Astrocyte (in vitro differentiated cells and primary cell): Measurements from ENCODE around the gene NETO2. TPM values are rescaled to one million over a fixed set of nuclear protein-coding genes. Genes with fewer than 3 reads are reported as not detected.

Experiments
- DNase-seq: peaks from one replicate; pipeline ENCODE4 v3.0.0-alpha.2; 2010; ENCODE audit warnings: low read depth
- FAIRE-seq: peaks from 2 replicates; lab custom pipeline; 2011; peaks lifted over from hg19 to GRCh38; lab: Jason Lieb, UNC
- H2AFZ ChIP-seq: 2 replicates; pipeline ENCODE4 v1.6.0; 2012; ENCODE audit warnings: low read depth, low read length, inconsistent platforms
- H3K27ac ChIP-seq: 2 replicates; pipeline ENCODE4 v1.5.1; 2011; ENCODE audit warnings: low read depth, low read length, inconsistent platforms
- H3K27me3 ChIP-seq: 2 replicates; pipeline ENCODE4 v1.6.0; 2011; ENCODE audit warnings: low read length, inconsistent platforms; ENCODE audit not compliant: insufficient read depth
- H3K36me3 ChIP-seq: 2 replicates; pipeline ENCODE4 v1.5.1; 2011; ENCODE audit warnings: low read length, inconsistent platforms; ENCODE audit not compliant: insufficient read depth
- H3K4me1 ChIP-seq: 2 replicates; pipeline ENCODE4 v1.5.1; 2011; ENCODE audit warnings: low read length, inconsistent platforms; ENCODE audit not compliant: insufficient read depth
- H3K4me2 ChIP-seq: 2 replicates; pipeline ENCODE4 v1.6.0; 2012; ENCODE audit warnings: low read length, inconsistent platforms
- H3K4me3 ChIP-seq: 2 replicates; pipeline ENCODE4 v1.5.1; 2011; ENCODE audit warnings: low read depth, mild to moderate bottlenecking, low read length, inconsistent platforms; ENCODE audit not compliant: insufficient read depth
- H3K79me2 ChIP-seq: 2 replicates; pipeline ENCODE4 v1.6.0; 2012; ENCODE audit warnings: mild to moderate bottlenecking, low read length, inconsistent platforms; ENCODE audit not compliant: insufficient read depth
- H3K9ac ChIP-seq: 2 replicates; pipeline ENCODE4 v1.6.0; 2012; ENCODE audit warnings: mild to moderate bottlenecking, low read length, inconsistent platforms
- H3K9me3 ChIP-seq: 2 replicates; pipeline ENCODE4 v1.5.1; 2012; ENCODE audit warnings: low read depth, mild to moderate bottlenecking, low read length, inconsistent platforms; ENCODE audit not compliant: insufficient read depth
- H4K20me1 ChIP-seq: 2 replicates; pipeline ENCODE4 v1.6.0; 2012; ENCODE audit warnings: low read length, inconsistent platforms; ENCODE audit not compliant: insufficient read depth
- H3K27ac Mint-ChIP-seq: one replicate; pipeline ENCODE4 v1.8.0; 2021; ENCODE audit warnings: mild to moderate bottlenecking, mixed read lengths; ENCODE audit not compliant: unreplicated experiment
- H3K27me3 Mint-ChIP-seq: one replicate; pipeline ENCODE4 v1.8.0; 2021; ENCODE audit warnings: low read depth, mixed read lengths; ENCODE audit not compliant: unreplicated experiment
- H3K36me3 Mint-ChIP-seq: one replicate; pipeline ENCODE4 v1.8.0; 2021; ENCODE audit warnings: low read depth, mixed read lengths; ENCODE audit not compliant: unreplicated experiment
- H3K4me1 Mint-ChIP-seq: one replicate; pipeline ENCODE4 v1.8.0; 2021; ENCODE audit warnings: low read depth, mixed read lengths; ENCODE audit not compliant: unreplicated experiment
- H3K4me3 Mint-ChIP-seq: one replicate; pipeline ENCODE4 v1.8.0; 2021; ENCODE audit warnings: mild to moderate bottlenecking, moderate library complexity, mixed read lengths; ENCODE audit not compliant: unreplicated experiment
- H3K9me3 Mint-ChIP-seq: one replicate; pipeline ENCODE4 v1.8.0; 2021; ENCODE audit warnings: mild to moderate bottlenecking, mixed read lengths; ENCODE audit not compliant: unreplicated experiment
- CTCF ChIP-seq: IDR thresholded peaks from 2 replicates; pipeline ENCODE4 v1.5.1; 2011; ENCODE audit warnings: low read depth, mild to moderate bottlenecking, inconsistent platforms, low read length, moderate library complexity; ENCODE audit not compliant: insufficient read depth
- EZH2 ChIP-seq: IDR thresholded peaks from 2 replicates; pipeline ENCODE4 v1.6.1; 2012; ENCODE audit warnings: mild to moderate bottlenecking, low read length, inconsistent platforms; ENCODE audit not compliant: insufficient read depth
- total RNA-seq: library from RNA; stranded (reverse); gene quantifications from 2 replicates; pipeline ENCODE4 v1.2.1, GENCODE V29; 2021

The NETO2 gene
- total RNA-seq, 1 donor from 2014 or later = 17.1 TPM

GRCh38 chr16:47081115-47081514 is 62.6 kb downstream of the NETO2 start:
- H4K20me1 ChIP-seq = no peaks in the 10 kb centered on the region
- no peak overlapping the region for H3K4me3 Mint-ChIP-seq
- H3K4me1 ChIP-seq = no peaks in the 10 kb centered on the region
- peaks cover 13% of the 10 kb centered on the region for H3K36me3 ChIP-seq
- H3K4me2 ChIP-seq = no peak overlapping the region
- no peak overlapping the region for H2AFZ ChIP-seq
- no peaks in the 10 kb centered on the region for H3K27me3 Mint-ChIP-seq
- no peaks in the 10 kb centered on the region for H3K9me3 ChIP-seq
- no peak overlapping the region for H3K27ac ChIP-seq
- H3K4me3 ChIP-seq = no peak overlapping the region
- H3K9ac ChIP-seq = no peak overlapping the region
- DNase-seq (no peak), FAIRE-seq (no peak)
- H3K9me3 Mint-ChIP-seq = peaks cover 4% of the 10 kb centered on the region
- H3K27me3 ChIP-seq = no peaks in the 10 kb centered on the region
- no peaks in the 10 kb centered on the region for H3K79me2 ChIP-seq
- TF ChIP-seq CTCF (no peak), EZH2 (no peak)
- H3K4me1 Mint-ChIP-seq = no peaks in the 10 kb centered on the region
- no peak overlapping the region for H3K27ac Mint-ChIP-seq
- H3K36me3 Mint-ChIP-seq = no peaks in the 10 kb centered on the region

- H3K27ac Mint-ChIP-seq = no peak overlapping the region
- Histone ChIP-seq H3K36me3 (peaks cover 10% of the 10 kb centered on the region), H3K9ac (no peak overlapping the region), H3K4me2 (no peak overlapping the region), H3K79me2 (no peaks in the 10 kb centered on the region), H2AFZ (no peak overlapping the region), H3K4me3 (no peak overlapping the region), H3K9me3 (no peaks in the 10 kb centered on the region), H3K27me3 (no peaks in the 10 kb centered on the region), H3K27ac (no peak overlapping the region), H4K20me1 (no peaks in the 10 kb centered on the region), H3K4me1 (no peaks in the 10 kb centered on the region)
- H3K27me3 Mint-ChIP-seq = no peaks in the 10 kb centered on the region
- TF ChIP-seq CTCF = no peak
- no peak for TF ChIP-seq EZH2
- H3K4me3 Mint-ChIP-seq = no peak overlapping the region
- DNase-seq (no peak), FAIRE-seq (no peak)
- H3K36me3 Mint-ChIP-seq = no peaks in the 10 kb centered on the region
- no peaks in the 10 kb centered on the region for H3K4me1 Mint-ChIP-seq
- H3K9me3 Mint-ChIP-seq = peaks cover 4% of the 10 kb centered on the region
Measured at GRCh38 chr16:47079860-47080259, 63.9 kb downstream of the NETO2 start.

GRCh38 chr16:47073223-47074155 is 70.3 kb downstream of the NETO2 start:
- H3K4me1 Mint-ChIP-seq = no peaks in the 10 kb centered on the region
- Histone ChIP-seq H2AFZ (no peak overlapping the region), H3K27me3 (no peaks in the 10 kb centered on the region), H3K36me3 (no peaks in the 10 kb centered on the region), H3K9ac (no peak overlapping the region), H3K4me3 (no peak overlapping the region), H3K27ac (no peak overlapping the region), H3K4me2 (peak overlapping the region; percentile 11), H3K79me2 (no peaks in the 10 kb centered on the region), H3K4me1 (no peaks in the 10 kb centered on the region), H4K20me1 (no peaks in the 10 kb centered on the region), H3K9me3 (no peaks in the 10 kb centered on the region)
- no peaks in the 10 kb centered on the region for H3K27me3 Mint-ChIP-seq
- FAIRE-seq (no peak), DNase-seq (no peak)
- no peak overlapping the region for H3K27ac Mint-ChIP-seq
- H3K36me3 Mint-ChIP-seq = no peaks in the 10 kb centered on the region
- TF ChIP-seq EZH2 (no peak), CTCF (no peak)
- H3K9me3 Mint-ChIP-seq = peaks cover 4% of the 10 kb centered on the region
- H3K4me3 Mint-ChIP-seq = no peak overlapping the region
